PC-9 (cell line): Measurements from ENCODE around the gene DBNL. TPM values are rescaled to one million over a fixed set of nuclear protein-coding genes. Genes with fewer than 3 reads are reported as not detected.

Experiments
- BruUV-seq: library from RNA; stranded (reverse); fragments of 400-500 nt; replicated peaks from 2 replicates; lab custom pipeline; 2021; lab: Mats Ljungman, UMichigan
- CTCF ChIA-PET: fragments of 300-600 bp; sonication (Branson Sonifier 250); formaldehyde crosslinking; loops from one replicate; lab custom pipeline; 2022; ENCODE audit warnings: antibody characterized with exemption; lab: Charles Lee
- POLR2A ChIA-PET: fragments of 300-600 bp; sonication (Branson Sonifier 250); formaldehyde crosslinking; loops from one replicate; lab custom pipeline; 2022; ENCODE audit warnings: antibody characterized with exemption; ENCODE audit not compliant: unreplicated experiment; lab: Charles Lee
- DNase-seq, 2 experiments: peaks; one replicate each; pipeline versions ENCODE4 v3.0.0 to v3.0.0-alpha.2; 2015 to 2022; ENCODE audit warnings: mixed read lengths in 1 of 2
- H2AFZ ChIP-seq: fragments of 200-600 bp; sonication (generic); 2 replicates; pipeline ENCODE4 v1.8.1; 2017; ENCODE audit warnings: antibody characterized with exemption
- H3F3A ChIP-seq: fragments of 200-600 bp; sonication (generic); 2 replicates; pipeline ENCODE4 v1.8.1; 2017; ENCODE audit warnings: antibody characterized with exemption, mild to moderate bottlenecking, low read depth; ENCODE audit not compliant: insufficient read depth
- H3K27ac ChIP-seq: fragments of 200-600 bp; sonication (generic); 2 replicates; pipeline ENCODE4 v1.6.1; 2016; ENCODE audit warnings: mixed run types
- H3K27me3 ChIP-seq: fragments of 200-600 bp; sonication (generic); 2 replicates; pipeline ENCODE4 v1.6.1; 2016; ENCODE audit warnings: low read depth, mixed run types; ENCODE audit not compliant: insufficient read depth
- H3K36me3 ChIP-seq: fragments of 200-600 bp; sonication (generic); 2 replicates; pipeline ENCODE4 v1.6.1; 2016; ENCODE audit warnings: low read depth, mixed run types
- H3K4me1 ChIP-seq: fragments of 200-600 bp; sonication (generic); replicated peaks from 2 replicates; pipeline ENCODE4 v1.6.1; 2016; ENCODE audit warnings: mixed run types; ENCODE audit not compliant: insufficient read depth
- H3K4me2 ChIP-seq: fragments of 200-600 bp; sonication (generic); 2 replicates; pipeline ENCODE4 v1.6.1; 2017; ENCODE audit warnings: mixed run types
- H3K4me3 ChIP-seq: fragments of 200-600 bp; sonication (generic); 2 replicates; pipeline ENCODE4 v1.6.1; 2016; ENCODE audit warnings: mixed run types
- H3K79me2 ChIP-seq: fragments of 200-600 bp; sonication (generic); 2 replicates; pipeline ENCODE4 v1.6.1; 2017; ENCODE audit warnings: low read depth, mixed run types
- H3K9me2 ChIP-seq: fragments of 200-600 bp; sonication (generic); 2 replicates; pipeline ENCODE4 v1.8.1; 2017; ENCODE audit warnings: mild to moderate bottlenecking; ENCODE audit not compliant: insufficient read depth
- H3K9me3 ChIP-seq: fragments of 200-600 bp; sonication (generic); 2 replicates; pipeline ENCODE4 v1.8.1; 2016; ENCODE audit warnings: low read depth; ENCODE audit not compliant: insufficient read depth
- H4K20me1 ChIP-seq: fragments of 200-600 bp; sonication (generic); 2 replicates; pipeline ENCODE4 v1.8.1; 2017; ENCODE audit not compliant: insufficient read depth
- EZH2 ChIP-seq: fragments of 200-600 bp; sonication (generic); IDR thresholded peaks from 2 replicates; pipeline ENCODE4 v1.8.0; 2017; ENCODE audit warnings: antibody characterized with exemption, low read depth
- intact Hi-C: fragments of 100-400 bp; cut with micrococcal nuclease; formaldehyde crosslinking; loops from one replicate; pipeline ENCODE4 v1.10.0; 2022; ENCODE audit not compliant: unreplicated experiment
- total RNA-seq: library from RNA; stranded (reverse); gene quantifications from 2 replicates; pipeline ENCODE4 v1.2.3, GENCODE V29; 2021
- TF ChIP-seq, protein P1 (sequence below): fragments of 200-600 bp; sonication (generic); conservative IDR thresholded peaks from 2 replicates; pipeline ENCODE4 v1.6.1; 2017; ENCODE audit warnings: mixed run types, antibody characterized with exemption, mild to moderate bottlenecking, moderate library complexity

DBNL gene
- total RNA-seq, 1 experiment from 2014 or later, result 70.7 TPM

DNA sequence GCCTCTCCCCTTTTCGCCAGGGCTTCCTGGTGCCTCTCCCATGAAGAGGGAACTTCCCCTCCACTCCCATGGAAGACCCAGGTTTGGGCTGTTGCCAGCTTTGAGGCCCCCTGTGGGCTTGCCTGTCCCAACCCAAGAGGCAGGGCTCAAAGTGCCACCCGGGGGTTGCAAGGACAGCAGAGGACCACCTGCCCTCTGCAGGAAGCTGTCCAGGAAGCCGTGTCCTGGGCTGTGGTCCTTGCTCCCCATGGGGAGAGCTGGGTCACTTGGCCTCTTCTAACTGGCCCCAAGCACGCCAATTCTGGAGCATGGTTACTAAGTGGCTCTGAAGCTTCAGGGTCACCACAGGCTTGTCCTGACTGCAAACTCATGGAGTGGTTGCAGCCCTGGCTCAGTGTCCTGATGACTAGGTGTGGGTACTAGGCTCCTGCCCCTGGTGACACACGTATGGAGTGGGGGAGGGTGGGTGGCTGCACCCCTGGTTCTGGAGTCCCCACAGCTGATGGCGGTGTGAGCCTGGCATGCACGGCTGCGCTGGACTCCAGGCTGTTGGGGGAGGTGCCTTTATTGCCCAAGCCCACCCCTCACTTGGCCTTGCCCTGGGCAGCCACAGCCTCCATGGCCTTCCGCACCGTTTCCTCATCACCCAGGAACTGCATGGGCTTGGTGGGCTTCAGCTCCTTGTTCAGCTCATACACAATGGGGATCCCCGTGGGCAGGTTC is 17.8 kb downstream of the DBNL start:
- H3K79me2 ChIP-seq, result no peaks in the 10 kb centered on the region
- no peak overlapping the region for H3K4me3 ChIP-seq
- peaks cover 24% of the 10 kb centered on the region; the same call in 1 of the 2 replicates for H4K20me1 ChIP-seq
- intact Hi-C loops, result no loop called here
- no peak for DNase-seq
- no peak overlapping the region for H2AFZ ChIP-seq
- no peaks in the 10 kb centered on the region for H3K9me3 ChIP-seq
- H3K27ac ChIP-seq, result no peak overlapping the region
- ChIA-PET CTCF (no interaction called here), POLR2A (interaction anchor here (0.5 kb wide), 1 partner anchor 8 kb away, joined by 3 read pairs; no protein-coding TSS in a partner anchor)
- H3K27me3 ChIP-seq, result no peaks in the 10 kb centered on the region
- no peak for TF ChIP-seq EZH2
- TF ChIP-seq, protein P1, sequence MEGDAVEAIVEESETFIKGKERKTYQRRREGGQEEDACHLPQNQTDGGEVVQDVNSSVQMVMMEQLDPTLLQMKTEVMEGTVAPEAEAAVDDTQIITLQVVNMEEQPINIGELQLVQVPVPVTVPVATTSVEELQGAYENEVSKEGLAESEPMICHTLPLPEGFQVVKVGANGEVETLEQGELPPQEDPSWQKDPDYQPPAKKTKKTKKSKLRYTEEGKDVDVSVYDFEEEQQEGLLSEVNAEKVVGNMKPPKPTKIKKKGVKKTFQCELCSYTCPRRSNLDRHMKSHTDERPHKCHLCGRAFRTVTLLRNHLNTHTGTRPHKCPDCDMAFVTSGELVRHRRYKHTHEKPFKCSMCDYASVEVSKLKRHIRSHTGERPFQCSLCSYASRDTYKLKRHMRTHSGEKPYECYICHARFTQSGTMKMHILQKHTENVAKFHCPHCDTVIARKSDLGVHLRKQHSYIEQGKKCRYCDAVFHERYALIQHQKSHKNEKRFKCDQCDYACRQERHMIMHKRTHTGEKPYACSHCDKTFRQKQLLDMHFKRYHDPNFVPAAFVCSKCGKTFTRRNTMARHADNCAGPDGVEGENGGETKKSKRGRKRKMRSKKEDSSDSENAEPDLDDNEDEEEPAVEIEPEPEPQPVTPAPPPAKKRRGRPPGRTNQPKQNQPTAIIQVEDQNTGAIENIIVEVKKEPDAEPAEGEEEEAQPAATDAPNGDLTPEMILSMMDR, result no peak
- peaks cover 28% of the 10 kb centered on the region for H3F3A ChIP-seq
- BruUV-seq, result no TSS peak
- H3K9me2 ChIP-seq, result no peaks in the 10 kb centered on the region
- H3K36me3 ChIP-seq, result peaks cover 5% of the 10 kb centered on the region; the same call in 1 of the 2 replicates
- no peak overlapping the region for H3K4me2 ChIP-seq
- H3K4me1 ChIP-seq, result no peaks in the 10 kb centered on the region

DNA sequence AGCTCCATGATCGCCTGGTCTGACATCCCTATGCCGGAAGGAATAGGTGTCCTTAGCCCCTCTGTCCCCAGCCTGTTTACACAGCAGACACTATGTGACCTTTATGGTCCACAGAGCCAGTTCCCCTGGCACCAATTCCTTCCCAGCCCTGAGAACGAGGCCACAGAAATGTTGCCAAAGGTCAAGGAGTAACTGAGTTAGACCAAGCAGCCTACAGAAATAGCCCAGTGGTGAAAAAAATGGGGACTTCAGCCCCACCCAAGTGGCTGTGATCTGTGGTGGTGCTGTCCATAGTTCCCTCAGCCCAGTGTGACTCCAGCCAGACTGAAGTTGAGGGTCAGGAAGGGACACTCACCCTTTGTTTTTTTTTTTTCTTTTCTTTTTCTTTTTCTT is 18.4 kb downstream of the DBNL start:
- Histone ChIP-seq H3K4me3 (no peak overlapping the region), H3F3A (peaks cover 32% of the 10 kb centered on the region), H3K9me2 (no peaks in the 10 kb centered on the region), H2AFZ (no peak overlapping the region), H3K79me2 (no peaks in the 10 kb centered on the region), H4K20me1 (peaks cover 24% of the 10 kb centered on the region; the same call in 1 of the 2 replicates), H3K36me3 (peaks cover 4% of the 10 kb centered on the region; the same call in 1 of the 2 replicates), H3K4me2 (no peak overlapping the region), H3K27me3 (no peaks in the 10 kb centered on the region), H3K9me3 (no peaks in the 10 kb centered on the region), H3K27ac (no peak overlapping the region), H3K4me1 (no peaks in the 10 kb centered on the region)
- ChIA-PET POLR2A (interaction anchor here (0.5 to 0.6 kb wide), 2 partner anchors 9 to 18 kb away, joined by 3 read pairs; partner anchors contain the start of gene DBNL), CTCF (no interaction called here)
- no peak for DNase-seq
- no TSS peak for BruUV-seq
- intact Hi-C loops, result no loop called here
- no peak for TF ChIP-seq EZH2
- TF ChIP-seq, protein P1, result no peak

DNA sequence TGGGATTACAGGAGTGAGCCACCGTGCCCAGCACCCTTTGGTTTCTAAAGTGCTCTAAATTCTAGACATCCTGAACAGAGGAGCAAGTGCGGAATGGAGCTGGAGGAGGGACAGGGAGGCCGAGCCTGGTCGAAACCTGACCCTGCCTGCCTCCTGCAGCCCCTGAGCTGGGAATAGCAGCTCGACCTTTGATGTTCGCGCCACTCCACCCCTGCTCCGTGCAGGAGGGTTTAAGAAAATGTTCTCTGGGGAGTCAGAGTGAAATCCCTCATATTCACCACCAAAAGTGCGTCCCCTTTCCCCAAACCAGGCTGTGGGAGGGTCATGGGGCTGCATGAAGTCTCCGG is 19.0 kb downstream of the DBNL start:
- Histone ChIP-seq H3F3A (peaks cover 39% of the 10 kb centered on the region), H3K4me2 (no peak overlapping the region), H3K4me3 (no peak overlapping the region), H3K36me3 (peaks cover 4% of the 10 kb centered on the region; the same call in 1 of the 2 replicates), H3K9me3 (no peaks in the 10 kb centered on the region), H3K27me3 (no peaks in the 10 kb centered on the region), H2AFZ (no peak overlapping the region), H3K79me2 (no peaks in the 10 kb centered on the region), H3K9me2 (no peaks in the 10 kb centered on the region), H3K27ac (no peak overlapping the region), H3K4me1 (no peaks in the 10 kb centered on the region), H4K20me1 (peaks cover 25% of the 10 kb centered on the region; the same call in 1 of the 2 replicates)
- intact Hi-C loops, result no loop called here
- CTCF ChIA-PET, result no interaction called here
- POLR2A ChIA-PET, result interaction anchor here (0.6 to 0.7 kb wide), 2 partner anchors 9 to 19 kb away, joined by 3 read pairs; partner anchors contain the start of gene DBNL
- no TSS peak for BruUV-seq
- DNase-seq, result no peak
- TF ChIP-seq, protein P1, result no peak
- no peak for TF ChIP-seq EZH2
